Activated naive CD8-positive, alpha-beta T cell treated with anti-CD3 and anti-CD28 coated beads, Interleukin-2, amount 10 ng/mL, durations not matched to agents 7 days and 5 days (primary cell): ENCODE data around the gene NUP214. TPM values are rescaled to one million over a fixed set of nuclear protein-coding genes. Genes with fewer than 3 reads are reported as not detected.
"Not testable (repeated sequence)": the region's sequence is repeated elsewhere in the genome, so short reads cannot be mapped to it uniquely, and the experiment has no call there.

Experiments used
- ATAC-seq: fragments of 150-1000 bp; cut with Tn5 transposase; one replicate; pipeline ENCODE4 v1.10.0; 2021; ENCODE audit warnings: low read depth, moderate library complexity
- POLR2A ChIA-PET: fragments of 350-600 bp; sonication (Branson Sonifier 250); formaldehyde crosslinking; loops from one replicate; lab custom pipeline; 2021; ENCODE audit warnings: antibody characterized with exemption; lab: Charles Lee
- DNase-seq: peaks from one replicate; pipeline ENCODE4 v3.0.0; 2021
- H3K27ac Mint-ChIP-seq: one replicate; pipeline ENCODE4 v1.8.0; 2022; ENCODE audit warnings: mild to moderate bottlenecking, mixed read lengths
- H3K27me3 Mint-ChIP-seq: one replicate; pipeline ENCODE4 v1.8.0; 2022; ENCODE audit warnings: mild to moderate bottlenecking, moderate library complexity, mixed read lengths
- H3K36me3 Mint-ChIP-seq: one replicate; pipeline ENCODE4 v1.8.0; 2021; ENCODE audit warnings: mild to moderate bottlenecking, mixed read lengths
- H3K4me1 Mint-ChIP-seq: one replicate; pipeline ENCODE4 v1.8.0; 2021; ENCODE audit warnings: mixed read lengths
- H3K4me3 Mint-ChIP-seq: one replicate; pipeline ENCODE4 v1.8.0; 2022; ENCODE audit warnings: mild to moderate bottlenecking, moderate library complexity, mixed read lengths
- H3K9me3 Mint-ChIP-seq: one replicate; pipeline ENCODE4 v1.8.0; 2021; ENCODE audit warnings: mixed read lengths
- total RNA-seq, 2 experiments: library from RNA; stranded (reverse); gene quantifications; one replicate each; pipeline ENCODE4 v1.2.3, GENCODE V29; 2021

Gene NUP214
- total RNA-seq, 2 experiments from 2014 or later, result 69.4 to 73.9 TPM

GRCh38 chr9:131186622-131187021 lies 61.2 kb downstream of the NUP214 start:
- H3K4me1 Mint-ChIP-seq, result peaks cover 5% of the 10 kb centered on the region
- peaks cover 25% of the 10 kb centered on the region for H3K36me3 Mint-ChIP-seq
- no peaks in the 10 kb centered on the region for H3K27me3 Mint-ChIP-seq
- no peak overlapping the region for H3K27ac Mint-ChIP-seq
- H3K4me3 Mint-ChIP-seq, result no peak overlapping the region
- POLR2A ChIA-PET, result no interaction called here
- DNase-seq, result no peak
- no peaks in the 10 kb centered on the region for H3K9me3 Mint-ChIP-seq
- ATAC-seq, result no peak

- no peak overlapping the region for H3K4me3 Mint-ChIP-seq
- H3K27me3 Mint-ChIP-seq, result no peaks in the 10 kb centered on the region
- H3K36me3 Mint-ChIP-seq, result peaks cover 25% of the 10 kb centered on the region
- DNase-seq (no peak), ATAC-seq (no peak)
- H3K9me3 Mint-ChIP-seq, result no peaks in the 10 kb centered on the region
- no peak overlapping the region for H3K27ac Mint-ChIP-seq
- POLR2A ChIA-PET, result no interaction called here
- H3K4me1 Mint-ChIP-seq, result peaks cover 4% of the 10 kb centered on the region
These were observed 62.6 kb downstream of the NUP214 start for GRCh38 chr9:131187957-131188356.

- no peak for ATAC-seq
- Mint-ChIP-seq H3K27me3 (no peaks in the 10 kb centered on the region), H3K4me3 (no peak overlapping the region), H3K27ac (no peak overlapping the region), H3K36me3 (peaks cover 30% of the 10 kb centered on the region), H3K9me3 (no peaks in the 10 kb centered on the region), H3K4me1 (peaks cover 4% of the 10 kb centered on the region)
- POLR2A ChIA-PET, result no interaction called here
- DNase-seq, result no peak
These were observed 63.6 kb downstream of the NUP214 start for GRCh38 chr9:131188976-131189375.

DNA sequence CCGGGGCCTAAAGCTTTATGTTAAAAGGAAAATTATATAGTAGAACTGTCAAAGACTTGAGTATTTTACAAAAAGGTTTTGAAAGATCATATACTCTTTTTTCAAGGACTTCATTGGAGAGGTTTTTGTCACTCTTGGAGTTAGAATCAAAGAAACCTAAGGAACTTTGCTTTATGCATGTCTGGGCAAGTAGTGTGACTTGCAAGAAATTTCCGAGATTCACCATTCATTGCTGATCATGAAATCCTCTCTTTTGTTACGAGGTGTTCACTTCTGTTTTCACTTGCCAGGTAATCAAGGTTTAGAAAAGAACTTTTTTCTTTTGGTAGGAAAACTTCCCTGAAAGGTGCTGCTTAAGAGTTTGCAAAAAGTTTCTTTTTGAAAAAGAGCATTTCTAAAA lies 64.8 kb downstream of the NUP214 start:
- H3K27ac Mint-ChIP-seq, result no peak overlapping the region
- peaks cover 35% of the 10 kb centered on the region for H3K36me3 Mint-ChIP-seq
- H3K27me3 Mint-ChIP-seq, result no peaks in the 10 kb centered on the region
- no peak overlapping the region for H3K4me3 Mint-ChIP-seq
- POLR2A ChIA-PET, result no interaction called here
- no peak for DNase-seq
- H3K4me1 Mint-ChIP-seq, result peaks cover 2% of the 10 kb centered on the region
- H3K9me3 Mint-ChIP-seq, result no peaks in the 10 kb centered on the region
- no peak for ATAC-seq

DNA sequence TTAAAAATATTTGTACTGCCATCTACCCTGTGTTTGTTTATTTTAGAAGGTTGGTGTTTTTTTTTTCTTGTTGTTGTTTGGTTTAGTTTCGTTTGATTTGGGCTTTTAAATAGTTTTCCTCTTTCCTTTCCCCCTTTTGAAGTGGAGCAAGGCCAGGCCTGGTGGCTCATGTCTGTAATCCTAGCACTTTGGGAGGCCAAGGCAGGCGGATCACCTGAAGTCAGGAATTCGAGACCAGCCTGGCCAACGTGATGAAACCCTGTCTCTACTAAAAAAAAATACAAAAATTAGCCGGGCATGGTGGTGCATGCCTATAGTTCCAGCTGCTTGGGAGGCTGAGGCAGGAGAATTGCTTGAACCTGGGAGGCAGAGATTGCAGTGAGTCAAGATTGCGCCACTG lies 65.6 kb downstream of the NUP214 start:
- POLR2A ChIA-PET, result interaction anchor here (1.2 kb wide), 1 partner anchor 61 kb away, joined by 4 read pairs; no protein-coding TSS in a partner anchor

DNA sequence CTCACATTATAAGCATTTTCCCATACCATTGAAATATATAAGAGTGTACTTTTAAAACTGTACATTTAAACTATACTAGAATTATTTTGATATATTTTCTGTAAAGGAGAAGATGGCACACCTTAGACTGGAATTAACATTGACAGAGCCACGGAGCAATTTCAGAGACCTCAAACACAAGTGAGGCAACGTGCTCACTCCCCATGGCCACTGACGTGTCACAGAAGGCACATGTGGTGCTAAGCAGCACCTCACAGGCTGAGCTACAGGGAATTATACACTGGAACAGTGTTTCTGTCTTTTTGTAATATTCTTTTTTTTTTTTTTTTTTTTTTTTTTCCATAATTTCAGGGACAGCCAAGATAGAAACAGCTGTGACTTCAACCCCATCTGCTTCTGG lies 66.5 kb downstream of the NUP214 start:
- DNase-seq, result no peak
- peaks cover 37% of the 10 kb centered on the region for H3K36me3 Mint-ChIP-seq
- H3K27me3 Mint-ChIP-seq, result no peaks in the 10 kb centered on the region
- no peaks in the 10 kb centered on the region for H3K9me3 Mint-ChIP-seq
- no peak for ATAC-seq
- peaks cover 2% of the 10 kb centered on the region for H3K4me1 Mint-ChIP-seq
- no peak overlapping the region for H3K27ac Mint-ChIP-seq
- no peak overlapping the region for H3K4me3 Mint-ChIP-seq
- POLR2A ChIA-PET, result interaction anchor here (0.6 to 1.2 kb wide), 3 partner anchors 60 to 813 kb away, joined by 3 to 4 read pairs (median 4); no protein-coding TSS in a partner anchor

More for the DNA sequence above, 65.6 kb downstream of the NUP214 start:
- peaks cover 39% of the 10 kb centered on the region for H3K36me3 Mint-ChIP-seq
- H3K27ac Mint-ChIP-seq, result peak overlapping the region; percentile 0
- H3K4me1 Mint-ChIP-seq, ATAC-seq, H3K4me3 Mint-ChIP-seq, H3K9me3 Mint-ChIP-seq, DNase-seq, H3K27me3 Mint-ChIP-seq: not testable (repeated sequence)

DNA sequence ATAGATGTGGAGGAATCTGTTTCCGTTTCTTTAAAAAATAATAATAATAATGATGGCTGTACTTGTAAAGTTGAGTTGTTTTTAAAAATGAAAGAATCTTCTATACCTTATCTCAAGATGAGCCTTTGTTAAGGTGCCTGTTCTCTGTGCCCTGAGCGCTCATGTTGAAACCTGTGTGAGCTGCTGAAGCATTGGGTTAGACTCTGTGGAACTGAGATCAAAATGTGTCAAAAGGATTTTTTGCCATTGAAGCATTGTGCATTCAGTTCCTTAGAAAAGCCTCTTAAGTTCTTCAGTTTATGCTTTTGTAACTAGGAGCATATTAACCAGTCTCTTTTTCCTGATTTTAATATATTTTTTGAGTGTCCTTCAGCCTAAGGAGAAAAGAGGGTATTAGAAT lies 67.7 kb downstream of the NUP214 start:
- Mint-ChIP-seq H3K9me3 (no peaks in the 10 kb centered on the region), H3K27ac (no peak overlapping the region), H3K4me3 (no peak overlapping the region), H3K4me1 (peaks cover 11% of the 10 kb centered on the region), H3K27me3 (no peaks in the 10 kb centered on the region), H3K36me3 (peaks cover 45% of the 10 kb centered on the region)
- DNase-seq (no peak), ATAC-seq (no peak)
- POLR2A ChIA-PET, result interaction anchor here (0.5 kb wide), 1 partner anchor 39 kb away, joined by 3 read pairs; no protein-coding TSS in a partner anchor

DNA sequence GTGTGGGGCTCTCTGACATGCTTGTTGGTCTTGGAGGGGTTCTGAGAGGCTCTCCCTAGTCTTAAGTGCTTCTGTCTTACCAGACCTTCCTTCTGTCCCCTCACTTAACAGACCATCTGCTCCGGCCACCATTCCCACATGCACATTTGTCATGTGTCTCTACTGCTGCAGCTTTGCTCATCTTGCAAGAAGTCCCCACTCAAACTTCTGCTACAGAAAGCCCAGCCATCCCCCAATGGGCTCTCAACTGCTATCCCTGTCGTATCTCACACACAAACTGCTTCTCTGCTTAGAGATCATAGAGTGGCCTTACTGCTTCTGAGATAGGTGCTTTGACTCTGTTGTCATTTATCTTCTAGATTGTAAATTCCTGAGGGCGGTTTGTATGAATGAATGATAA lies 69.4 kb downstream of the NUP214 start:
- POLR2A ChIA-PET, result no interaction called here
- DNase-seq (no peak), ATAC-seq (no peak)
- H3K27ac Mint-ChIP-seq, result no peak overlapping the region
- H3K27me3 Mint-ChIP-seq, result no peaks in the 10 kb centered on the region
- peaks cover 9% of the 10 kb centered on the region for H3K4me1 Mint-ChIP-seq
- peaks cover 33% of the 10 kb centered on the region for H3K36me3 Mint-ChIP-seq
- H3K4me3 Mint-ChIP-seq, result no peak overlapping the region
- no peaks in the 10 kb centered on the region for H3K9me3 Mint-ChIP-seq

DNA sequence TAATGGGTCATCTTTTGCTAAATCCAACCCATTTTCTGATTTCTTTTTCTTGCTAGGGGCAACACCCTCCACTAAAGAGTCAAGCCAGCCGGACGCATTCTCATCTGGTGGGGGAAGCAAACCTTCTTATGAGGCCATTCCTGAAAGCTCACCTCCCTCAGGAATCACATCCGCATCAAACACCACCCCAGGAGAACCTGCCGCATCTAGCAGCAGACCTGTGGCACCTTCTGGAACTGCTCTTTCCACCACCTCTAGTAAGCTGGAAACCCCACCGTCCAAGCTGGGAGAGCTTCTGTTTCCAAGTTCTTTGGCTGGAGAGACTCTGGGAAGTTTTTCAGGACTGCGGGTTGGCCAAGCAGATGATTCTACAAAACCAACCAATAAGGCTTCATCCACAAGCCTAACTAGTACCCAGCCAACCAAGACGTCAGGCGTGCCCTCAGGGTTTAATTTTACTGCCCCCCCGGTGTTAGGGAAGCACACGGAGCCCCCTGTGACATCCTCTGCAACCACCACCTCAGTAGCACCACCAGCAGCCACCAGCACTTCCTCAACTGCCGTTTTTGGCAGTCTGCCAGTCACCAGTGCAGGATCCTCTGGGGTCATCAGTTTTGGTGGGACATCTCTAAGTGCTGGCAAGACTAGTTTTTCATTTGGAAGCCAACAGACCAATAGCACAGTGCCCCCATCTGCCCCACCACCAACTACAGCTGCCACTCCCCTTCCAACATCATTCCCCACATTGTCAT lies 72.0 kb downstream of the NUP214 start:
- H3K27ac Mint-ChIP-seq, result peak overlapping the region; percentile 11
- DNase-seq (no peak), ATAC-seq (no peak)
- H3K27me3 Mint-ChIP-seq, result no peaks in the 10 kb centered on the region
- H3K4me3 Mint-ChIP-seq, result no peak overlapping the region
- H3K9me3 Mint-ChIP-seq, result no peaks in the 10 kb centered on the region
- H3K4me1 Mint-ChIP-seq, result peaks cover 9% of the 10 kb centered on the region
- POLR2A ChIA-PET, result no interaction called here
- peaks cover 38% of the 10 kb centered on the region for H3K36me3 Mint-ChIP-seq

- Mint-ChIP-seq H3K9me3 (no peaks in the 10 kb centered on the region), H3K4me1 (peaks cover 9% of the 10 kb centered on the region), H3K36me3 (peaks cover 34% of the 10 kb centered on the region), H3K27me3 (no peaks in the 10 kb centered on the region), H3K27ac (peak overlapping the region; percentile 11), H3K4me3 (no peak overlapping the region)
- no peak for DNase-seq
- POLR2A ChIA-PET, result no interaction called here
- no peak for ATAC-seq
These were observed 72.8 kb downstream of the NUP214 start for GRCh38 chr9:131198041-131198715.

- DNase-seq (no peak), ATAC-seq (no peak)
- POLR2A ChIA-PET, result no interaction called here
- Mint-ChIP-seq H3K27ac (no peak overlapping the region), H3K4me3 (no peak overlapping the region), H3K27me3 (no peaks in the 10 kb centered on the region), H3K36me3 (peaks cover 31% of the 10 kb centered on the region), H3K9me3 (no peaks in the 10 kb centered on the region), H3K4me1 (peaks cover 9% of the 10 kb centered on the region)
These were observed 76.5 kb downstream of the NUP214 start for GRCh38 chr9:131201856-131202255.

DNA sequence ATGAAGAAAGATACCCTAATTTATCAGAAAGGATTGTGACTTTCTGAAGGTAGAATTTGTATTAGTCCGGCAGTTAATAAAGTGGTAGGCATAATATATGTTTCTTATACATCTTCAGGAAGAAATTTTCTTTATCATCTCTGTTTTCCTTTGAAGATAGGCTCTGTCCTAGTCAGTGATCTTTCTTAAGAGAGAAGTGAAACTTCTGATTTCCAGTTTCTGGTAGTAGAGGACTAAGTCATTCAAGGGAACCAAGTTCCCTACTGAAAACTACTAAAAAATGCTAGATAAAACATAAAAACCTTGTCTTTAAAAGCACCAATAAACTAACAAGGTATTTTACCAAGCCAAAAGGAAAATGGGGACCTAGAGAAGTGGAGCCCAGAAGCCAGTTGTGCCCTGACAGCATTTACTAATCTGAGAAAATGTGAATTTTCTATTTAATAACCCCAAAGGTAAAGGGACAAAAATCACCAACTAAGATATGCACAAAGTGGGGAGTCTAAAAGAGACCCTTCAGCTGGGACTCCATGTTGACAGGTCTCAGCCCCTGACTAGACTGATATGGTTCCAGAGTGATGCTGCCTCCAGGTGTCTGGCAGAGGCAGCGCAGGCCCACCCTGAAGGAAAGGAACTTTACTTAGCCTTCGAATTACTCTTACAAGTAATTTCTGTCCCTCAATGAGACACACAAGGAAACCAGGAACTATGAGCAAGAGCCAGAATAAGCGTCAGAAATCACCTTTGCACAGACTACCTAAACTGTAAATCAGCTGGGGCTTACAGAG lies 78.2 kb downstream of the NUP214 start:
- DNase-seq (no peak), ATAC-seq (peak; percentile 54)
- Mint-ChIP-seq H3K27me3 (no peaks in the 10 kb centered on the region), H3K27ac (no peak overlapping the region), H3K36me3 (peaks cover 34% of the 10 kb centered on the region), H3K4me3 (no peak overlapping the region), H3K4me1 (no peaks in the 10 kb centered on the region), H3K9me3 (no peaks in the 10 kb centered on the region)
- POLR2A ChIA-PET, result no interaction called here

DNA sequence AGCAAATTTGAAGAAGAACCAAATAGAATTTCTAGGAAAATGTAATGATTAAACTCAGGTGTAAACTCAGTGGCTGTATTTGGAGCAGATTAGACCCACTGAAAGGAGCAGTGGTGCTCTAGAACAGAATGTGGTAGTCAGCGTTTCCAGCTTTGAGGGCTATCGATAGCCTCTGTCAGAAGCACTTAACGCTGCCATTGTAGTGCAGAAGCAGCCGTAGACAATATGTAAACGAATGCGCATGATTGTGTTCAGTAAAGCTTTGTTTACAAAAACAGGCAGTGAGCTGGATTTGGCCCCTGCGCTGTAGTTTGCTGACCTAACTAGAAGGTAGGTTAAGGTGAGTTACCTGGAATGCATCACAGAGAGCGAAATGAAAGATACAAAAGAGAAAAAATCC lies 78.9 kb downstream of the NUP214 start:
- DNase-seq (no peak), ATAC-seq (no peak)
- H3K4me1 Mint-ChIP-seq, result no peaks in the 10 kb centered on the region
- no peaks in the 10 kb centered on the region for H3K27me3 Mint-ChIP-seq
- POLR2A ChIA-PET, result no interaction called here
- no peak overlapping the region for H3K27ac Mint-ChIP-seq
- peaks cover 35% of the 10 kb centered on the region for H3K36me3 Mint-ChIP-seq
- H3K9me3 Mint-ChIP-seq, result no peaks in the 10 kb centered on the region
- H3K4me3 Mint-ChIP-seq, result no peak overlapping the region
